GM21786 (cell line): ENCODE results near the gene VPS50.
"Not testable (repeated sequence)": the region's sequence is repeated elsewhere in the genome, so short reads cannot be mapped to it uniquely, and the experiment has no call there.

Experiments used
- ATAC-seq: cut with Tn5 transposase; IDR thresholded peaks from one replicate; pipeline ENCODE4 v1.9.1; 2021; ENCODE audit not compliant: unreplicated experiment

VPS50 gene

DNA sequence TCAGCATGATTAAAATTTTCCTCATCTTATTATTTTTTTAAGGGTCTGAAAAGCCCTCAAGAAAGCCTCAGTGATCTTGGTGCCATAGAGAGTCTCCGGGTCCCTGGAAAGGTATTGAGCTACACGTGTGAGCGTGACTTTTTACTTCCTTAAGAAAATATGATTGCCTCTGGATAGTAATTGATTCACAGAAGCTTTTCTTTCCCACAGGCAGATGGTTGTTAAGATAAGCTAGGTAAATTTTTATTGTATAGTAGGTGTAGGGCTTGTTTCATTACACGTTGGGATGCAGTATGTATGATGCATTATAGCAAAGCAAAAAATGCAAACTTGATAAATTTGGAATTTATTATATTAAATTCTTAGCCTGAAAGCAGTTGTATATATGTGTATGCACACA is 7.7 kb downstream of the VPS50 start:
- ATAC-seq = no peak

DNA sequence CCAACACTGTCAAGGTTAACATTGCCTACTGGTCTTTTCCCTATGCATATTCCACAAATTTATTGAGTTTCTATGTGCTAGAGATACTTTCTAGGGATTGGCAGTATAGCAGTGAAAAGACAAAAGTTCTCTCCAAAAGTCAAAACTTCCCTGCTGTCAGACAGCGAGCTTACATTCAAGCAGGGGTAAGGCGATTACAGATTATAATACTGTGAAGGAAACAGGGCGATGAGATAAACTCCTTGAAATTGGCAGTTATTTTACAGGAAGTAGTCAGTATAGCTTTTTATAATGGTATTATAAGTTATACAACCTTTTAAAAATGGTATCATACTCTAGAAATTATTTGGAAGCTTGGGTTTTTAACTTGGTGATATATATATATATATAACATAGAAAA is 9.9 kb downstream of the VPS50 start:
- no peak for ATAC-seq

DNA sequence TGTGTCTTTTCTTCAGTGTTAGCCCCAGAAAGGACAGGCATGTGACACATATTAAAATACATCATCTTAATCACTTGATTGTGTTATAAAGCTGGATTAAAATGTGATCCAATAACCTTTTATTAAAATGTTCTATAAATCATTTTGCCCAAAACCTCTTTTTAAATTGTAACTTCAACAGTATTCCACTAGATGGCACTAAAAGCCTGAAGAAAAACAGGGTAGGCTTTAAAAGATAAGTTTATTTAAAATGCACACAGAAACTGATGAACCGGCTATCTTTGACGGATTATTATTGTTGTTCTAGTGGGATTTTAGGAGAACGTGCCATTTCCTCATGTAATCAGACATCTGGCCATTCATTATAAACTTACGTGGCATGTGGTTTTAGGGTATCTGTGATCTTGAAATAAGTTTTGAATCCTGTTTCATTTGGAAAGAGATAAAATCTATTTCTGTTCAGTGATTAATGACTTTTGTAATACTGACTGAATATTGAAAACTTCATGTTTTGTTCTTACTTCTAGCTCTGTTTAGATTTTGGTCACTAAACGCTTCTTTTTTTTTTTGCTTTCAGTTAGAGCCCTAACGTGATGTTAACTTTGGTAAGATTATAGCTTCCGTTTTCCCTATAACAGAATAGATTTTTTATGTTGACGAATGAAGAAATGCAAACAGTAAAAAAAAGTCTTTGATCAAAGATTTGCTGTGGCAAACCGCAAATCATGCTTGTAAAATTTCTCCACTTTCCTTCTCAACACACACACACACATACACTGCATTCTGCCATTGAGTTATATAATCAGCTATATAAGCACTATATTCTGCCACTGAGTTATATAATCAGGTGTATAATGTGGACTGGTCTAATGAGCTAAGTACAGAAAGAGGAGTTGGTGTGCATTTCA is 13.6 kb downstream of the VPS50 start:
- no peak for ATAC-seq

DNA sequence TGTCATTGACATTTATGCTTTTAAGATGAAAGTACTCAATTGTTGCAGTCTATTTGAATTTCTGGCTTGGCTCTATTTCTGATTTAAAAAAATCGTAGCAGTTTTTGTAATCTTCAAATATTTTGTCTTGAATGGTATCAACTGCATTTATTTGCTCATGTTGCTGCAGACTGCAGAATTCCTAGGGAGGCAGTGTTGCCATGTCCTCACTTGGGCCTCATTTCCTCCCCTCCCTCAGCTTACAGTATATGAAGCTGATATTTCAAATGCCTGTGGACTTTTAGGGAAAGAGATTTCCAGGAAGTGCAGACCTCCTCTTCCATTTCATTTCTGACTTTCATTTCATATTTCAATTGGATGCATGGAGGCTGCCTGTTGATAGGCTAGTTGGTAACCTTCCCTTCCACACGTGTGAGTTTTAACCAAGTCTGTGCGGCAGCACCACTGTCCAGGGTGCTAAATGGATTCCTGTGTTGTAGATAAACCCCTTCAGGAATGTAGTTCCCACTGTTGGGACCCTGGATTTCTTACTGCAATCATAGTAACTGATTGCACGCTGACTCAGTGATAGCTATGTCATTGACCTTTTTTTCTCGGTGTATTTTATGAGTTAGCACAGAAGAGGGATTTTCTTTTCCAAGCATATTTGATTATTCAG is 17.5 kb downstream of the VPS50 start:
- ATAC-seq = no peak

DNA sequence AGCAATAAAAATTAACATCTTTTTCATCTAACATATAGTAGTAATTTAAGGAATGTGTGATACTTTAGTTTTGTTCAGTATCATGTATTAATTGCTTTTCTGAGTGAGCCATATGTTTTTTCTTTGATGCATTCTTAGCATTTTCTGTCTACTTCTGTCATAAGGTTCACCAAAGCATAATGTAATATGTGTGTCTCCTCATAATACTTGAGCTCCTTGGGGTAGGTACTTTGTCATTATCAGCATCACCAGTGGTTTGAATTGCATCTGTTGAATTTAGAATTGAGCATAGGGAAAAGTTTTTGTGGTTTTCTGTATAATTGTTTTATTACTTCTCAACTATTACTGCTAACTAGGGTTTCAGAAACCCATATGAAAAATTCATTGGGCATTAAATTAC is 26.5 kb downstream of the VPS50 start:
- ATAC-seq = no peak

DNA sequence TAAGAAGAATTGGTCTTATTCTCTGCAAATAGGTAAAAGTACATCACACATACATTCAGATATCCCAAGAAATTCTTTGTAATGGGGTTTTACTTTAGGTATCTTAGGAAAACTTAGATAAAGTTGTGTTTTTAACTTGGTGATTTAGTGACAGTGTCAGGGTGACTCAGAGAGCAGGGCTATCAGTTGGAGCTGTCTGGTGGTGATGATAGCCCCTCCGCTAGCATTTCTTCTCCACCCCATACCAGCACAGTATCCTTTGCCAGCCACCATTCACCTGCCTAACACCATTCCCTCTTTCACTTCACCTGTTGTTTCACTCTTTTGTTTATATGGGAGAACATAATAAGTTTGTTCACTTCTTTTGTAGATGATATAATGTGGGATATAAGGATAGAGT is 30.4 kb downstream of the VPS50 start:
- ATAC-seq = no peak

DNA sequence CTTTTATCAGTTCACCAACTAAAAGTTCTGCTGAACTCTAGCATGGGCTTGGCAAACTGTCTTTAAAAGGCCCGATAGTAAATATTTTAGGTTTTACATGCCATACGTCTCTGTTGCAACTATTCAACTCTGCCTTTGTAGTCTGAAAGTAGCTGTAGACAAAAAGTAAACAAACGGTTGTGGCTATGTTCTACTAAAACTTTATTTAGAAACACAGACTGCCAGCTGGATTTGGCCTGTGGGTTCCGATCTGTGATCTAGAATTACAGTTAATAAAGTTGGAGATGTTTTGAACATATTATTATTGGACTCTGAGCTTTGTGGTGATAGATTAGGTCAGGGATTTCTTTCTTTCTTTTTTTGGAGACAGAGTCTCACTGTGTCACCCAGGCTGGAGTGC is 33.1 kb downstream of the VPS50 start:
- no peak for ATAC-seq

DNA sequence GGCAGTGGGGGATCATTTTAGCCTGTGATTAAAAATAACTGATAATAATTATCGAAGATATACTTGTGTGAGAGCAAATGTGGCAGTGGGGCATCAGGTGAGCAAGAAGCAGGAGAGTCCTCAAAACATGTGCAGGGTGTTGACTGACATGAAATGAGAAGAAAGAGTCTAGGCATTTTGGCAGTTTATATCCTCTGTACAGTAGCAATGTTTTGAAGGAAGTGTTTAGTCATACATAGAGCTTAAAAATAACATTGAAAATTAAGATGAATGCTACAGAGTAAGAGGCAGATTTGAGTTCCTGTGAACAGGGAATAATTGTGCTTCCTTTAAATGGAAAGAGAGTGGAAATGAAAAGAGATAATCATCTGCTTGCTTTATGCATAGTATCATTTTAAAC is 47.4 kb downstream of the VPS50 start:
- ATAC-seq = no peak

DNA sequence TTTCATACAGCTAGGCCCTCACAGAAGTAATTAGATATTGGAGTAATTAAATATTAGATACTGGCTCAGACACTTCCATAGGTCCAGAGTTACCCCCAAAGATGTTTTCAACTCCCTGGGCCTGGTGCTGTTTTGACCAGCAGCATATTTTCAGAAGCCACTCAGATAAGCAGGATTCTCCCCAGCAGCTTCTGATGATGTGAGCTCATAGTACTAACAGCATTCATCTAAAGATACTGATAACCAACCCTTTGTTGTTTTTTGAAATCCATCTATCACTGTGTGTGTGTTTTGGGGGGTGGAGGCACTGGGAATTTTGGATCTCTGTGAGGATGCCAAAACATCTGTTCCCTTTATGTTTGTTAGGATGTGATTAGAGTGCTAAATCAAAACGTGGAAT is 52.7 kb downstream of the VPS50 start:
- no peak for ATAC-seq

DNA sequence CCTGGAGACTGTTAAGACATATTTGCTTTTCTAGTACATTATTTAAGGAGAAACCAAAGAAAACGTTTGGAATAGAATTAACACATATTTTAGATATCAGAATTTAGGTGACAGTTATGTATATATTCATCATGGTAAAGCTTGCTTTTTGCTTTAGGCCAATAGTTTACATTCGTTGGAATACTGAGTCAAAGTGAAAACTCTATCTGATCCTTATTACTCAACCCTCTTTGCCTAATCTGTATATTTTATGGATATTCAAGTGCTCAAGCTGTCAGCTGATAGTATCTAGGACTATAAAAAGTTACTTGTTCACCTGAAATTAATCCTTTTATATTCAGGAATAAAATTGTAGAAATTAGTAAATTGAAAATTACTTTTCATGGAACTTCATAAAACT is 61.1 kb downstream of the VPS50 start:
- ATAC-seq = no peak

DNA sequence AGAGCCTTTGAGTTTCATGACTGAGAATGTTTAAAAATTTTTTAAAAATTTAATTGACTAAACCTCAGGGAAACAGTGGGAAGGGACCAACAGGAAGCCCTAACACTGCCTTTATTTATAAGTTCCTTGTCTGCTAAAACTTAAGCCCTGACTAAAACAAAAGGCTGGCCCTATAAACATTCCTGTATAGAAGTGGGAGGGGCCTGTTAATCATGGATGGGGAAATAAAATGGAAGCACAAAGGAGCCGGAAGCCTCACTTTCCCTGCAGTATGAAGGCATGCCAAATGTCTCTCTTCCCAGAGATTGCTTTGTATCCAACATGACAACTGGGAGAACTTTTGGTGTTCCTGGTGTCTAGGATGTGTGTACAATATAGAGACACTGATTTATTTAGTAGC is 66.0 kb downstream of the VPS50 start:
- no peak for ATAC-seq

DNA sequence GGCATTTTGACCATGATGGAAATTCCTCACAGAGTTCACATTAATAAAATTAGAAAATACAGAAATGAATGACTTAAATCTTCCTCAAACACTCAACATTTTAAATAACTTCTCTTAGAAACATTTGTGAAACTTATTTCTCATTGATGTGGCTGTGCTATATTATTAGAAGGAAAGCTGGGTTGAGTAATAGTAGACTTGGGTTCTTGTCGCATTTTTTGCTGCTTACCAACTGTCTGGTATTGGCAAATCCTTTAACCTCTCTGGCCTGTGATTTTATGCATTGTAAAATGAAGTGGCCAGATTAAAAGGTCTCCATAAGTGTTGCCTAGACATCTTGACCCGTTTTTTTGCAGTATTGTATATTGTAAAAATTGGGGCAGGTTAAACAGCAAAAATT is 66.5 kb downstream of the VPS50 start:
- ATAC-seq = no peak

DNA sequence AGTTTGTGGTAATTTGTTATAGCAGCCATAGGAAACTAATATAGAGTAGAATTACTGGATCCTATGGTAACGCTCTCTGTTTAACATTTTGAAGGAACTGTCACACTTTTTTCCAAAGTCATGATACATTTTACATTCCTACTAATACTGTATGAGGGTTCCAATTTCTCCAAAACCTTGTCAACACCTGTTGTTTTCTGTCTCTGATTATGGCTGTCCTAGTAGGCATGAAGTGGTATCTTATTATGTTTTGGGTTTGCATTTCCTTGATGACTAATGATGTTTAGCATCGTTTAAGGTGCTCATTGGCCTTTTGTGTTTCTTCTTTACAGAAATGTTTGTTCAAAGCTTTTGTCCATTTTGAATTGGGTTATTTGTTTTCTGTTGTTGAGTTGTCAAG is 69.6 kb downstream of the VPS50 start:
- no peak for ATAC-seq

DNA sequence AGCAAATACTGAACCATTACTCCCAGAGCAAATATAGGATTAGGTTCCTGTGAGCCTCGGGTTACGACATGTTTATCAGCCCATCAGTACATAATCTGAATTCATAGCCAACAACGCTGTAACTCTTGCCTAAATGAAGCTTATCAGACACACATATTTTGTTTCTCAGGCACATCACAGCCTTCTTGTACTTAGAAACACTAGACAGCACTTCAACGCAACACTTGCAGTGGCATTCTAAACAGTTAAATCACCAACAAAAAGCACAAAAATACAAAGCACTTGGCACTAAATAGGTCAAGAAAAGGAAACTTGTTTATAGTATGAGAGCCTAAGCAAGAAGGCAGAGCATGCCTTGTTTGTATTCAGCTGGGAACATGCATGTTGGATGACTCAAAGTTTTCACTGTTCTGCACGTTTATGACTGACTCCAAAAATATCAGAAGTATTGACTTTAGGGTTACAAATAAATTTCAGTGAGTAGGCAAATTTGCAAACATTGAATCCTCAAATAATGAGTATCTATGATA is 75.0 kb downstream of the VPS50 start:
- no peak for ATAC-seq

DNA sequence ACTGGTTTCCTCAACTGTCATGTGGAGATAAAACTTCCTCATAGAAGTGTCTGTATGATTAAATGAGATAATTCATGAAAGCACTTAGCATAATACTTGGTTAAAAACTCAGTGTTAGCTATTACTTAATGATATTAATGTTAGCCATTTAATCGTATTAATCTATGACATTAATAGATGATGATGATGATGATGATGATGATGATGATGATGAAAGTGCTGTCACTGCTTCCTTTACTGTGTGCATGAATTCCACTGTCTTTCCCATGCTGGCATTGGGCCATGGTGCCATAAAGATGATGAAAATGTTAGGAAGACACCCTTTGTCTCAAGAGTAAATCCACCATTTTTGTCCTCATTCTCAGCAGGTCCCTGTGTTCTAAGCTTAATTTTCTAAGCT is 75.8 kb downstream of the VPS50 start:
- ATAC-seq = no peak

DNA sequence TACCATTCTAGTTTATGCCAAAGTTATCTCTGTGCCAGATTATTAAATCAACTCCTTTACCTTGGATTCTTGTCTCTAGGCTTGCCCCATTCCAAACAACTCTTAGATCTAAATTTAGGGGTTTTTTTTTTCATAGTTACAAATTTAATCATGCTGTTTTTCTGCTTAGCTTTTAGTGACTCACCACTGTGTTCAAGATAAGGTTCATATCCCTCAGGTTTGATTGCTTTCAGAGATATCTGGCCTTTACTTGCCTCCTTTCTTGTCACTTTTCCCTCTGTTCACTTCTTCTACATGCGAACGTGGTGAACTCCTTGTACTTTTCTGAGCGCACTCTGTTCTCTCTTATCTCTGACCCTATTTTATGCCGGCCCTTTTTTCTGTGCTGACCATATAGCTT is 78.2 kb downstream of the VPS50 start:
- ATAC-seq = no peak

DNA sequence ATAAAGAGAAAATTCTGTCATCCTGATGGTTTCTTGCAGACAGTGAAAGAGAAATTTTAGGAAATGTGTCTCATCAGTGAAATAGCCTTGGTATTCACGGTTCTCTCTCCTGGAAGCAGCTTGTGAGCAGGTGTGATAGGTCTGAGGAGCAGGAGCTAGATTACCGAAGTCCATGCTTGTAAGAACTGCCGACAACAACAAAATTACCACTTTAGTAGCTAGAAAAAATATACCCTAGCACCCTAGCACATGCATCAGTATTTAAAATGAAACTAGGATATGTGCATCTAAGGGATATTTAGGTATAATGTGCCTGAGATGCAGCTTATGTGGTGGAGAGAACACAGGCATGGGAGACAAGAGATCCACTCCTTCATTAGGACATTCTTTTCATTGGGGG is 82.3 kb downstream of the VPS50 start:
- no peak for ATAC-seq

DNA sequence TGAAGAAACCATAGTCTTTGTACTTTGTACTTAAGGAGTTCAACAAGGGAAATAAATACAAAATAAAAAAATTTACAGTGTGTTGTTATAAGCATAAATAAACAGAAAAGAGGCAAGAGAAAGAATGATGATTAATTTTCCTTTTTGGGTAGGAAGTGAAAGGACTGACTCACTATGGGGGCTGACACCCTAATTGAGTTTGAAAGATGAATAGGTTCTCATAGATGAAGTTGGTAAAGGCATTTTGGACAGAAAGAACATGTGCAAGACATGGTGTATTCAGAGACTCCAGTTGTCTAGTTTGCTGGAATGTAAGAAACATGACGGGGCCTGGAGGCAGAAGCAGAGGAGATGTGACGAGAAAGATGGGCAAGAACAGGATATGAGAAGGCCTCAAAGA is 83.7 kb downstream of the VPS50 start:
- no peak for ATAC-seq

DNA sequence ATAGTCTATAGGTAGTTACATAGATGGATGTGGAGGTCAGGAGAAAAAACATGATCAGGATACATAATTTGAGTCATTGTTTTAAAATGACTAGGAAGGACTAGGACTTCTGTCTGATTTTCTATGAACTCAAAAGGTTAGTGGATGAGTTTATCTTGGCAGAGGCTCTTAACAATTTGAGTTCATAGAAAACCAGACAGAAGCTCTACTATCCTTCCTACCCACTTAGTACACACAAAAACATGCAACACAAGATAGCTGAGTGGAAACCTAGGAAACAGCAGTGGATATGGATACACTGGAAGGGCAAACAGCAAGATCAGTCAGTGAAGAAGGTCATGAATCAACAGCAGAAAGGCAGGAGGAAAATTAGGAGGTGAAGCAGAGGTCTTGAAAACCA is 84.6 kb downstream of the VPS50 start:
- ATAC-seq = no peak

DNA sequence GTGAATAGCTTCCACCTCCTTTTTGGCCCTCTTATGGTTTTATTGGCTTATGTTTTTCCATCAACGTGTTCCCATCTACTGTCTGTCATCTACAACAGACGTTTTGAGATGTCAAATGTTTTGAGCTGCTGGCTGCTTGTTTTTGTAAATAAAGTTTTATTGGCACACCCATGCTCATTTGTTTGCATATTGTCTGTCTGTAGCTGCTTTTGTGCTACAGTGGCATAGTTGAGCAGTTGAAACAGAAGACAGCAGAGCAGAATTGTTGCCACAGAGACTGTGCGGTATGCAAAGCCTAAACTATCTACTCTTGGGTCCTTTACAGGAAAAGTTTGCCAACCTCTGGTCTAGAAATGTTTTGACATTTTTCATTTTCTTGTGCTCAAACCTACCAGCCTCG is 88.7 kb downstream of the VPS50 start:
- no peak for ATAC-seq

DNA sequence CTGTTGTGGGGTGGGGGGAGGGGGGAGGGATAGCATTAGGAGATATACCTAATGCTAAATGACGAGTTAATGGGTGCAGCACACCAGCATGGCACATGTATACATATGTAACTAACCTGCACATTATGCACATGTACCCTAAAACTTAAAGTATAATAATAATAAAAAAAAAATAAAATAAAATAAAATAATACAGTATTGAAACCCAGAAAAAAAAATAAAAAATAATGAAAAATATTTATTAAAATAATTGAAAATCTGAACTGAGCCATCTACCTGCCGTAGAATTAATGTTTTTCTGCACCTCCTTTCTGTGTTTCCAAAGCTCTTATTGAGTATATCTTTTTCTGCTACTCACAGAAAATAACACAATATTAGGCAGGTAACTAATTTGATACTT is 94.1 kb downstream of the VPS50 start:
- ATAC-seq = not testable (repeated sequence)

DNA sequence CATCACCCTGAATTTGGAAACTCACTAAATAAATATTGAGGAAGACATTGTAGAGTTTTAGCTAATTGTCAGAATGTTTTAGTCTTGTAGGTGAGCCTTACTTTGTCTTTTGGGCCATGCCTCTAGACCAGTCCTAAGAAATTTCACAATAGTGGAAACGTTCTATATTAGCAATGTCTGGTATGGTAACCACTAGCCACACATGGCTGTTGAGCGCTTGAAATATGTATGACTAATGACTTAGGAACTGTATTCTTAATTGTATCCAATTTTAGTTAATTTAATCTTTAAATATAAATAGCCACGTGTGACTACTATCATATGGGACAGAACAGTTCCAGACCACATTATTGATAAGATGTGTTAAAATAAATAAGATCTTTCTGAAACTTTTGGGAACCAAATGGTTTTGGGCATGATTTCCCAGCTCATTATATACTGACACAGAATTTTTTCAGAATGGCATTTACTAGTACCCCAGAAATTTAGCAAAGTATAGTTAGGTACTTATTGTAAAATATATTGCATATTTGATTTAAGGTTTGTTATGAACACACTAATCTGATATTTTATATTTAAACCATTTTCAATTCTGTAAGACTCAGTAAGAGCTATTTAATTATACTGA is 95.0 kb downstream of the VPS50 start:
- no peak for ATAC-seq
